ENCODE measurements around the gene TMSB4X. TPM values are rescaled to one million over a fixed set of nuclear protein-coding genes. Genes with fewer than 3 reads are reported as not detected.
A peak's percentile ranks its signal among the peaks of the same experiment; 100 is the strongest.

TMSB4X gene
- total and polyA plus RNA-seq, 7 donors, result 1,233 to 20,488 (median 1,969) TPM

DNA sequence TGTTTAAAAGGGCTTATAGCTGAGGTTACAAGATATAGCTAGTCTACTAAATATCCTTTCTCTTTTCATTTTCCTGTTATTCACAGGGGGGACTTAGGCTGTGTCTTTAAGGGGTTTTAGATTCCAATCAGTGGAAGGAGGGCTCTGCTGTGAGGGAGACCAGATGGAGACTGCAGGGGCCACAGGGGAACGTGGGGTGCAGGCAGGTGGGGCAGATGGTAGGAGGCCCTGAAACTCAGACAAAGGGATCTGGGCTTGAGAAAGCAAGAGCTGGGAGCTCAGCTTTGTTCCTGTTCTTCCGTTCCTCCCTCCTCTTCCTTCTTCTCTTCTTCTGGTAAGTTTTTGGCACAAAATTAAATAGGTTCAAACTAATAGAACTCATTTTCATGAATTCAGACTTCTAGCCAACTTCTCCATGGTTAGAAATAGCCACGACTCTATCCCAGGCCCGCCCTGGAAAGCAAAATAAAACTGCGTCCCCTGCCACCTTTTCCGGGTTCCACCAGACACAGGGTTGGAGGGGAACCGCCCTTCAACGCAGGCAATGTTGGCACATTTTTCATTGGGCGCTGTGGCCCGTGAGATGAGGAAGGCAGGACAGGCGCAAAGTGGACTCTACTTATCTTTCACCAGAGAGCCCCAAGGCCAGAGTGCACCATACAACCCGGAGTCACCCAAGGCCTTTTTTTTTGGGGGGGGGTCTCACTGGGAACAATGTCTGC is 3.5 kb upstream of the TMSB4X start:
- H3K27me3 ChIP-seq, result peaks cover 0 to 3% (median 0%) of the 10 kb centered on the region in 3 donors
- TF ChIP-seq, protein P1, sequence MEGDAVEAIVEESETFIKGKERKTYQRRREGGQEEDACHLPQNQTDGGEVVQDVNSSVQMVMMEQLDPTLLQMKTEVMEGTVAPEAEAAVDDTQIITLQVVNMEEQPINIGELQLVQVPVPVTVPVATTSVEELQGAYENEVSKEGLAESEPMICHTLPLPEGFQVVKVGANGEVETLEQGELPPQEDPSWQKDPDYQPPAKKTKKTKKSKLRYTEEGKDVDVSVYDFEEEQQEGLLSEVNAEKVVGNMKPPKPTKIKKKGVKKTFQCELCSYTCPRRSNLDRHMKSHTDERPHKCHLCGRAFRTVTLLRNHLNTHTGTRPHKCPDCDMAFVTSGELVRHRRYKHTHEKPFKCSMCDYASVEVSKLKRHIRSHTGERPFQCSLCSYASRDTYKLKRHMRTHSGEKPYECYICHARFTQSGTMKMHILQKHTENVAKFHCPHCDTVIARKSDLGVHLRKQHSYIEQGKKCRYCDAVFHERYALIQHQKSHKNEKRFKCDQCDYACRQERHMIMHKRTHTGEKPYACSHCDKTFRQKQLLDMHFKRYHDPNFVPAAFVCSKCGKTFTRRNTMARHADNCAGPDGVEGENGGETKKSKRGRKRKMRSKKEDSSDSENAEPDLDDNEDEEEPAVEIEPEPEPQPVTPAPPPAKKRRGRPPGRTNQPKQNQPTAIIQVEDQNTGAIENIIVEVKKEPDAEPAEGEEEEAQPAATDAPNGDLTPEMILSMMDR (IDR thresholded peaks at IDR 0.05), result no peak
- TF ChIP-seq POLR2A (IDR thresholded peaks at IDR 0.05) (no peak), EP300 (IDR thresholded peaks at IDR 0.05) (no peak), POLR2AphosphoS5 (IDR thresholded peaks at IDR 0.05) (no peak)
- H3K9me3 ChIP-seq, result no peaks in the 10 kb centered on the region
- H3K27ac ChIP-seq, result peak overlapping the region; percentile 57 to 91 (median 68)
- H3K36me3 ChIP-seq, result no peaks in the 10 kb centered on the region
- H3K4me3 ChIP-seq, result no peak overlapping the region
- no peak for DNase-seq
- H3K4me1 ChIP-seq, result no peaks in the 10 kb centered on the region
- 69% methylated on average over 12 of the region's 12 CpGs for WGBS, 2 donors
- intact Hi-C loops (cut with DNase I), result loop anchor here (2.0 to 10.0 kb wide), 3 partner anchors 113 to 683 kb away; partner anchors contain the start of gene TCEANC

- H3K4me1 ChIP-seq, result no peaks in the 10 kb centered on the region
- peaks cover 0 to 3% (median 0%) of the 10 kb centered on the region in 3 donors for H3K27me3 ChIP-seq
- H3K27ac ChIP-seq, result peak overlapping the region; percentile 57 to 91 (median 68)
- no peak overlapping the region for H3K4me3 ChIP-seq
- H3K9me3 ChIP-seq, result no peaks in the 10 kb centered on the region
- DNase-seq, result no peak
- no peak for TF ChIP-seq POLR2A (IDR thresholded peaks at IDR 0.05)
- no peak for TF ChIP-seq EP300 (IDR thresholded peaks at IDR 0.05)
- no peak for TF ChIP-seq POLR2AphosphoS5 (IDR thresholded peaks at IDR 0.05)
- TF ChIP-seq, protein P1 (IDR thresholded peaks at IDR 0.05), result no peak
- peaks cover 0 to 3% (median 0%) of the 10 kb centered on the region in 4 donors for H3K36me3 ChIP-seq
- 55 to 79% methylated on average over 6 of the region's 6 CpGs for WGBS, 2 donors
- intact Hi-C loops (cut with DNase I), result loop anchor here (2.0 to 10.0 kb wide), 3 partner anchors 113 to 683 kb away; partner anchors contain the start of gene TCEANC
Observed at GRCh38 chrX:12972243-12972642, 2.7 kb upstream of the TMSB4X start.

GRCh38 chrX:12972878-12973560 is 1.9 kb upstream of the TMSB4X start:
- intact Hi-C loops (cut with DNase I), result loop anchor here (2.0 to 10.0 kb wide), 3 partner anchors 112 to 682 kb away; partner anchors contain the start of gene TCEANC
- no peaks in the 10 kb centered on the region for H3K4me1 ChIP-seq
- H3K9me3 ChIP-seq, result no peaks in the 10 kb centered on the region
- H3K4me3 ChIP-seq, result peak overlapping the region in 2 of 4 donors; percentile 67 to 70
- peaks cover 0 to 3% (median 0%) of the 10 kb centered on the region in 3 donors for H3K27me3 ChIP-seq
- WGBS, 2 donors, result 43 to 78% methylated on average over 12 of the region's 12 CpGs
- peaks cover 0 to 4% (median 0%) of the 10 kb centered on the region in 4 donors for H3K36me3 ChIP-seq
- no peak for TF ChIP-seq POLR2AphosphoS5 (IDR thresholded peaks at IDR 0.05)
- DNase-seq, result no peak
- peak overlapping the region; percentile 87 to 92 (median 90) for H3K27ac ChIP-seq

- peaks cover 0 to 3% (median 0%) of the 10 kb centered on the region in 3 donors for H3K27me3 ChIP-seq
- DNase-seq, result no peak
- WGBS, 2 donors, result 33 to 66% methylated on average over 19 of the region's 19 CpGs
Observed at GRCh38 chrX:12973561-12974304, 1.2 kb upstream of the TMSB4X start.

More at GRCh38 chrX:12973561-12974304, 1.2 kb upstream of the TMSB4X start:
- Histone ChIP-seq H3K4me3 (peak overlapping the region; percentile 57 to 73 (median 68)), H3K9me3 (no peaks in the 10 kb centered on the region), H3K36me3 (peaks cover 0 to 4% (median 0%) of the 10 kb centered on the region in 4 donors), H3K4me1 (no peaks in the 10 kb centered on the region), H3K27ac (peak overlapping the region; percentile 87 to 92 (median 90))
- intact Hi-C loops (cut with DNase I), result loop anchor here (2.0 to 10.0 kb wide), 3 partner anchors 111 to 681 kb away; partner anchors contain the start of gene TCEANC
- TF ChIP-seq POLR2A (IDR thresholded peaks at IDR 0.05), result no peak
- TF ChIP-seq, protein P1 (IDR thresholded peaks at IDR 0.05), result no peak

Measured in sigmoid colon (tissue), 7 donors.